HepG2 (cell line): ENCODE measurements around the gene MED13L. TPM values are rescaled to one million over a fixed set of nuclear protein-coding genes. Genes with fewer than 3 reads are reported as not detected.

ENCODE experiments used
- ERF ChIP-seq: IDR thresholded peaks from 2 replicates; pipeline ENCODE4 v1.6.1; 2018; ENCODE audit warnings: missing biosample characterization, missing genetic modification reagents
- FIP1L1 ChIP-seq: fragments of 200-400 bp; formaldehyde crosslinking; IDR thresholded peaks from 2 replicates; pipeline ENCODE4 v1.6.1; 2018; ENCODE audit warnings: low read depth, mild to moderate bottlenecking, low read length, moderate library complexity, borderline replicate concordance; ENCODE audit not compliant: insufficient read depth
- GATAD2A ChIP-seq: IDR thresholded peaks from 2 replicates; pipeline ENCODE4 v1.6.1; 2016
- HDAC1 ChIP-seq: sonication (generic); formaldehyde crosslinking; IDR thresholded peaks from 2 replicates; pipeline ENCODE4 v1.5.1; 2020; ENCODE audit warnings: mild to moderate bottlenecking, missing genetic modification reagents
- IKZF5 ChIP-seq: IDR thresholded peaks from 2 replicates; pipeline ENCODE4 v1.6.1; 2018; ENCODE audit warnings: missing genetic modification reagents, mild to moderate bottlenecking, missing compliant biosample characterization
- KMT2A ChIP-seq: sonication (generic); formaldehyde crosslinking; IDR thresholded peaks from 2 replicates; pipeline ENCODE4 v1.4.0; 2020; ENCODE audit warnings: missing genetic modification reagents
- MTA1 ChIP-seq: sonication (generic); formaldehyde crosslinking; IDR thresholded peaks from 2 replicates; pipeline ENCODE4 v1.4.0; 2020; ENCODE audit warnings: missing genetic modification reagents, mild to moderate bottlenecking, borderline replicate concordance
- SNAPC4 ChIP-seq: sonication (generic); formaldehyde crosslinking; IDR thresholded peaks from 2 replicates; pipeline ENCODE4 v1.4.0; 2020; ENCODE audit warnings: mild to moderate bottlenecking, missing genetic modification reagents
- SUZ12 ChIP-seq: fragments of 150-350 bp; IDR thresholded peaks from 2 replicates; pipeline ENCODE4 v1.6.1; 2014; ENCODE audit warnings: low read depth, low read length
- ZBTB14 ChIP-seq: sonication (generic); formaldehyde crosslinking; IDR thresholded peaks from 2 replicates; pipeline ENCODE4 v1.4.0; 2020; ENCODE audit warnings: missing genetic modification reagents
- ZBTB8A ChIP-seq: sonication (generic); formaldehyde crosslinking; IDR thresholded peaks from 2 replicates; pipeline ENCODE4 v1.4.0; 2020; ENCODE audit warnings: mild to moderate bottlenecking, low read depth, missing genetic modification reagents, borderline replicate concordance
- ZHX1 ChIP-seq: sonication (generic); formaldehyde crosslinking; IDR thresholded peaks from 2 replicates; pipeline ENCODE4 v1.8.1; 2022; ENCODE audit warnings: low read depth, mild to moderate bottlenecking, missing genetic modification reagents
- ZNF33B ChIP-seq: sonication (generic); formaldehyde crosslinking; IDR thresholded peaks from 2 replicates; pipeline ENCODE4 v1.5.1; 2020; ENCODE audit warnings: mild to moderate bottlenecking, missing genetic modification reagents
- ZNF350 ChIP-seq: sonication (generic); formaldehyde crosslinking; IDR thresholded peaks from 2 replicates; pipeline ENCODE4 v1.4.0; 2020; ENCODE audit warnings: mild to moderate bottlenecking, low read depth, missing genetic modification reagents, borderline replicate concordance
- ZNF639 ChIP-seq: conservative IDR thresholded peaks from 2 replicates; pipeline ENCODE4 v1.6.1; 2018; ENCODE audit warnings: missing genetic modification reagents
- ZNF83 ChIP-seq: sonication (generic); formaldehyde crosslinking; IDR thresholded peaks from 2 replicates; pipeline ENCODE4 v1.4.0; 2020; ENCODE audit warnings: missing genetic modification reagents, mild to moderate bottlenecking, borderline replicate concordance
- polyA plus RNA-seq, 8 experiments: library from polyadenylated mRNA; depleted of rRNA in 3 of 8; stranded (reverse) in 7 of 8; unstranded in 1 of 8; fragments of >200 nt; fragmentation: Illumina TruSeq in 4 of 8; extraction: Trizol in 4 of 8; gene quantifications; 2 replicates each; pipeline versions ENCODE4 v1.2.1 to v1.2.3, GENCODE V29; 2011 to 2016; ENCODE audit warnings: low read depth in 4 of 8, missing spikeins in 1 of 8, mixed read lengths in 1 of 8; ENCODE audit not compliant: insufficient read depth in 1 of 8
- total RNA-seq, 5 experiments: library from RNA; depleted of rRNA; stranded (reverse); fragments of >200 nt; fragmentation: Illumina TruSeq; extraction: Trizol; gene quantifications; 2 replicates each; pipeline ENCODE4 v1.2.3, GENCODE V29; 2016; ENCODE audit warnings: low read depth in 1 of 5

Gene MED13L
- total and polyA plus RNA-seq, 2 of the 13 experiments (the other 11 are each of a cell fraction or from before 2014, with no cell fraction given) = 24.8 to 38.9 TPM

GRCh38 chr12:115943630-115944391 lies 333.7 kb downstream of the MED13L start (continued):
- no peak for TF ChIP-seq ZHX1
- no peak for TF ChIP-seq ZNF83 (CRISPR knock-in tag)
- TF ChIP-seq HDAC1 = peak; percentile 2; the same call in 1 of the 2 replicates
- TF ChIP-seq IKZF5 = 0 out of 2 replicates have a peak, but pooled peaks have one; percentile 11
- TF ChIP-seq SNAPC4 = no peak
- peak; percentile 37; the same call in 1 of the 2 replicates for TF ChIP-seq ZNF350 (CRISPR knock-in tag)
- no peak for TF ChIP-seq ZBTB8A (CRISPR knock-in tag)
- TF ChIP-seq ZNF639 = no peak
- no peak for TF ChIP-seq FIP1L1
- TF ChIP-seq GATAD2A = peak; percentile 41; the same call in 1 of the 2 replicates
- no peak for TF ChIP-seq SUZ12
- no peak for TF ChIP-seq MTA1 (CRISPR knock-in tag)
- TF ChIP-seq ERF (CRISPR knock-in tag) = no peak
- TF ChIP-seq ZNF33B (CRISPR knock-in tag) = no peak
- no peak for TF ChIP-seq KMT2A (CRISPR knock-in tag)
- TF ChIP-seq ZBTB14 (CRISPR knock-in tag) = no peak
